ENCODE results near the gene NEK4.

Gene NEK4

DNA sequence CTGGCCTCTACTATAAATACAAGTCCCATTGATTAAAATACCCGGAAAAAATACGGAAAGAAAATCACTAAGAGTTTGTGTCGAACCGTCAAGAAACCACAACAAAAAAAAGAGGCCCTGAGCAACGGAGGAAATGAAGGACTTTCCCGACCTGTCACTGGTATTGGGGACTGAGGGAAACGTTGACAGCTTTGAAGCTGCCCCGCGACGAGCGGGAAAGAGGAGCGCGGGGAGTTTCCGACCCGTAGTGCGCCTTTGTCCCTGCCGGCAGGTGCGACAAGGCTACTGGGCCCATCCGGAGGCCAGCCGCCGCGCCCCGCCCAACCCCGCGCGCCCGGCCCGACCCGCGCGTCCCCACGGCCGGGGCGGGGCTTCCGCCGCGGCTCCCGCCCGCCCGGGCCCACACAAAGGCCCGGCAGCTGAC lies 85.4 kb downstream of the NEK4 start:
- WGBS (ENCODE audit: extremely low coverage, insufficient coverage, insufficient read length): no CpG with 5 or more reads among the region's 41 CpGs
- peak overlapping the region; percentile 98 for H3K27ac ChIP-seq (ENCODE audit: low read depth, low read length)
- H3K9ac ChIP-seq (ENCODE audit: low read length): peak overlapping the region; percentile 96

DNA sequence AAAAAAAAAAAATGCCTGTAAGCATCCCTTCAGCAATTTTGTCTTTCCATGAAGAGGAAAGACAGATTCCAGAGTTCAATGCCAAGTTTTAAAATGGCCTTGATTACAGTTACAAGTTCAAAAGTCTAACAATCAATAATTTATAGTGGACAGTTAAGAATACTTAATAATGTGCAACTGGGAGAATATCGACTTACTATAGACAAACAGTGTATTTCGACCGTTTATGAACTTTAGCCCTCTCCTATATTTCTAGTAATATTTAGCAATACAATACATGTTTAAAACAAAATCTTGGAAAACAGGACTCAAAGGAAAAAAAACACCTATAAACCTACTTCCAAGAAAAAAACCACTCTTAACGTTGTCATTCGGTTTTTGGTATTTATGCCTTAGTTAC lies 86.6 kb downstream of the NEK4 start:
- no peak overlapping the region for H3K9ac ChIP-seq (ENCODE audit: low read length)
- no peak overlapping the region for H3K4ac ChIP-seq (ENCODE audit: low read depth, low read length)
- no CpG with 5 or more reads among the region's 5 CpGs for WGBS (ENCODE audit: extremely low coverage, insufficient coverage, insufficient read length)
- H3K4me2 ChIP-seq (ENCODE audit: low read length): no peak overlapping the region
- H3K14ac ChIP-seq (ENCODE audit: low read length): no peak overlapping the region
- H3K79me1 ChIP-seq (ENCODE audit: low read length): peaks cover 7% of the 10 kb centered on the region
- no peak overlapping the region for H2AK5ac ChIP-seq (ENCODE audit: low read length)
- DNase-seq: no peak
- no peak overlapping the region for H4K8ac ChIP-seq (ENCODE audit: low read depth, low read length)
- no peak overlapping the region for H3K4me3 ChIP-seq (ENCODE audit: low read depth, low read length)
- H3K79me2 ChIP-seq (ENCODE audit: control insufficient read depth, insufficient read depth, low read length, poor library complexity): peaks cover 15% of the 10 kb centered on the region
- H4K91ac ChIP-seq (ENCODE audit: low read depth, low read length): no peak overlapping the region
- no peak overlapping the region for H2BK120ac ChIP-seq (ENCODE audit: insufficient read depth, low read length, poor library complexity)
- H3K23ac ChIP-seq (ENCODE audit: low read length): no peak overlapping the region
- H2BK12ac ChIP-seq (ENCODE audit: low read length): no peak overlapping the region
- H3K27me3 ChIP-seq (ENCODE audit: insufficient read depth, low read length): no peaks in the 10 kb centered on the region
- peaks cover 2 to 3% of the 10 kb centered on the region in 2 experiments for H3K4me1 ChIP-seq (ENCODE audit: control insufficient read depth in 1 of 2, insufficient read depth in 2 of 2, low read length in 2 of 2)
- H3K9me3 ChIP-seq (ENCODE audit: insufficient read depth, low read depth, low read length): no peaks in the 10 kb centered on the region
- H3K36me3 ChIP-seq (ENCODE audit: control insufficient read depth in 1 of 2, insufficient read depth in 2 of 2, low read length in 2 of 2): peaks cover 13 to 23% of the 10 kb centered on the region in 2 experiments
- H4K12ac ChIP-seq (ENCODE audit: low read depth, low read length): no peak overlapping the region
- no peak overlapping the region for H3K27ac ChIP-seq (ENCODE audit: low read depth, low read length)
- H2BK5ac ChIP-seq (ENCODE audit: low read depth, low read length, poor library complexity): no peak overlapping the region
- no peak overlapping the region for H3K18ac ChIP-seq (ENCODE audit: low read length)
- H2AFZ ChIP-seq (ENCODE audit: insufficient read depth, low read length, poor library complexity): no peak overlapping the region

More for the DNA sequence above, 85.4 kb downstream of the NEK4 start:
- Histone ChIP-seq H3K27me3 (ENCODE audit: insufficient read depth, low read length) (no peaks in the 10 kb centered on the region), H2AK5ac (ENCODE audit: low read length) (no peak overlapping the region), H4K12ac (ENCODE audit: low read depth, low read length) (no peak overlapping the region), H3K9me3 (ENCODE audit: insufficient read depth, low read depth, low read length) (no peaks in the 10 kb centered on the region), H2BK12ac (ENCODE audit: low read length) (no peak overlapping the region), H2AFZ (ENCODE audit: insufficient read depth, low read length, poor library complexity) (peak overlapping the region; percentile 95), H3K79me2 (ENCODE audit: control insufficient read depth, insufficient read depth, low read length, poor library complexity) (peaks cover 15% of the 10 kb centered on the region), H3K23ac (ENCODE audit: low read length) (no peak overlapping the region), H3K36me3 (ENCODE audit: control insufficient read depth in 1 of 2, insufficient read depth in 2 of 2, low read length in 2 of 2) (peaks cover 14 to 24% of the 10 kb centered on the region in 2 experiments), H4K91ac (ENCODE audit: low read depth, low read length) (peak overlapping the region; percentile 99), H3K79me1 (ENCODE audit: low read length) (peaks cover 7% of the 10 kb centered on the region), H3K4me3 (ENCODE audit: low read depth, low read length) (peak overlapping the region; percentile 92), H3K4me1 (ENCODE audit: control insufficient read depth in 1 of 2, insufficient read depth in 2 of 2, low read length in 2 of 2) (peaks cover 2 to 3% of the 10 kb centered on the region in 2 experiments), H3K14ac (ENCODE audit: low read length) (peak overlapping the region; percentile 96), H3K18ac (ENCODE audit: low read length) (no peak overlapping the region), H3K4ac (ENCODE audit: low read depth, low read length) (peak overlapping the region; percentile 82), H3K4me2 (ENCODE audit: low read length) (peak overlapping the region; percentile 76), H2BK120ac (ENCODE audit: insufficient read depth, low read length, poor library complexity) (peak overlapping the region; percentile 93), H4K8ac (ENCODE audit: low read depth, low read length) (peak overlapping the region; percentile 100), H2BK5ac (ENCODE audit: low read depth, low read length, poor library complexity) (peak overlapping the region; percentile 96)
- DNase-seq: peak; percentile 88 to 90

DNA sequence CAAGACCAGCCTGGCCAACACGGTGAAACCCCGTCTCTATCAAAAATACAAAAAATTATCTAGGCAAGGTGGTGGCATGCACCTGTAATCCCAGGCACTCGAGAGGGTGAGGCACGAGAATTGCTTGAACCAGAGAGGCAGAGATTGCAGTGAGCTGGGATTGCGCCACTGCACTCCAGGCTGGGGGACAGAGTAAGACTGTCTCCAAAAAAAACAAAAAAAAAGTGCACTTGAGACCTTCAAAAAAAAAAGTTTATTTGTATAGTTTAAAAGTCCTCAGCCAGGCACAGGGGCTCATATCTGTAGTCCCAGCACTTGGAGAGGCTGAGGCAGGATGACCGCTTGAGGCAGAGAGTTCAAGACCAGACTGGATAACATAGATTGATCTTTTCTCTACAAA lies 87.1 kb downstream of the NEK4 start:
- no peak overlapping the region for H3K4me2 ChIP-seq (ENCODE audit: low read length)
- no CpG with 5 or more reads among the region's 6 CpGs for WGBS (ENCODE audit: extremely low coverage, insufficient coverage, insufficient read length)
- no peak overlapping the region for H4K8ac ChIP-seq (ENCODE audit: low read depth, low read length)
- H3K79me2 ChIP-seq (ENCODE audit: control insufficient read depth, insufficient read depth, low read length, poor library complexity): peaks cover 15% of the 10 kb centered on the region
- no peak overlapping the region for H2AK5ac ChIP-seq (ENCODE audit: low read length)
- H2BK5ac ChIP-seq (ENCODE audit: low read depth, low read length, poor library complexity): no peak overlapping the region
- DNase-seq: no peak
- no peak overlapping the region for H3K4me3 ChIP-seq (ENCODE audit: low read depth, low read length)
- no peak overlapping the region for H3K14ac ChIP-seq (ENCODE audit: low read length)
- H2AFZ ChIP-seq (ENCODE audit: insufficient read depth, low read length, poor library complexity): no peak overlapping the region
- H3K79me1 ChIP-seq (ENCODE audit: low read length): peaks cover 7% of the 10 kb centered on the region
- H4K12ac ChIP-seq (ENCODE audit: low read depth, low read length): no peak overlapping the region
- H3K27ac ChIP-seq (ENCODE audit: low read depth, low read length): no peak overlapping the region
- H2BK12ac ChIP-seq (ENCODE audit: low read length): no peak overlapping the region
- H3K9ac ChIP-seq (ENCODE audit: low read length): no peak overlapping the region
- H3K4me1 ChIP-seq (ENCODE audit: control insufficient read depth in 1 of 2, insufficient read depth in 2 of 2, low read length in 2 of 2): peaks cover 2 to 3% of the 10 kb centered on the region in 2 experiments
- H3K4ac ChIP-seq (ENCODE audit: low read depth, low read length): peak overlapping the region; percentile 68
- no peak overlapping the region for H3K18ac ChIP-seq (ENCODE audit: low read length)
- H4K91ac ChIP-seq (ENCODE audit: low read depth, low read length): no peak overlapping the region
- peaks cover 13 to 20% of the 10 kb centered on the region in 2 experiments for H3K36me3 ChIP-seq (ENCODE audit: control insufficient read depth in 1 of 2, insufficient read depth in 2 of 2, low read length in 2 of 2)
- H3K23ac ChIP-seq (ENCODE audit: low read length): no peak overlapping the region
- no peak overlapping the region for H2BK120ac ChIP-seq (ENCODE audit: insufficient read depth, low read length, poor library complexity)
- no peaks in the 10 kb centered on the region for H3K9me3 ChIP-seq (ENCODE audit: insufficient read depth, low read depth, low read length)
- no peaks in the 10 kb centered on the region for H3K27me3 ChIP-seq (ENCODE audit: insufficient read depth, low read length)

DNA sequence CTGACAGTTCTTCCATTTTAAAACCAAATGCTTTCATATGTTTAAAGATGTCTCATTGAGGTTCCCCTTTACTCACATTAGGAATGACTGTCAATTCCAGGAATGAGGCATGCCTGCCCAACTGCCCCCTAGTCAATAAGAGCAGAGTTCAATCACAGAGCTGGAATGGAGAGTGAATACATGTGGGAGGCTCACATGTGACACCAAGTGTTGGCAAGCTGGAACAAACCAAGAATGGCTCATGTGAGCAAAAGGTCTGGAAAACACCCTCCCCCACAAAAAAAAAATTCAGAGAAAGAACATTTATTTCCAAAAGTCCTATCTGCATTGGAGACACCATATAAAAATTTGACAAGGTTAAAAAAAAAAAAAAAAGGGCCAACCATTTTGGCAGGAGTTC lies 88.7 kb downstream of the NEK4 start:
- Histone ChIP-seq H3K79me2 (ENCODE audit: control insufficient read depth, insufficient read depth, low read length, poor library complexity) (peaks cover 13% of the 10 kb centered on the region), H3K4me2 (ENCODE audit: low read length) (no peak overlapping the region), H4K8ac (ENCODE audit: low read depth, low read length) (no peak overlapping the region), H2AK5ac (ENCODE audit: low read length) (no peak overlapping the region), H3K4me3 (ENCODE audit: low read depth, low read length) (no peak overlapping the region), H3K9me3 (ENCODE audit: insufficient read depth, low read depth, low read length) (no peaks in the 10 kb centered on the region), H2BK12ac (ENCODE audit: low read length) (no peak overlapping the region), H3K18ac (ENCODE audit: low read length) (no peak overlapping the region), H3K27me3 (ENCODE audit: insufficient read depth, low read length) (no peaks in the 10 kb centered on the region), H2AFZ (ENCODE audit: insufficient read depth, low read length, poor library complexity) (no peak overlapping the region), H4K12ac (ENCODE audit: low read depth, low read length) (no peak overlapping the region), H4K91ac (ENCODE audit: low read depth, low read length) (no peak overlapping the region), H3K9ac (ENCODE audit: low read length) (no peak overlapping the region), H3K27ac (ENCODE audit: low read depth, low read length) (no peak overlapping the region), H3K36me3 (ENCODE audit: control insufficient read depth in 1 of 2, insufficient read depth in 2 of 2, low read length in 2 of 2) (peaks cover 15 to 20% of the 10 kb centered on the region in 2 experiments), H2BK120ac (ENCODE audit: insufficient read depth, low read length, poor library complexity) (no peak overlapping the region), H3K4ac (ENCODE audit: low read depth, low read length) (no peak overlapping the region), H3K79me1 (ENCODE audit: low read length) (peaks cover 7% of the 10 kb centered on the region), H3K23ac (ENCODE audit: low read length) (no peak overlapping the region), H3K14ac (ENCODE audit: low read length) (no peak overlapping the region), H2BK5ac (ENCODE audit: low read depth, low read length, poor library complexity) (no peak overlapping the region), H3K4me1 (ENCODE audit: control insufficient read depth in 1 of 2, insufficient read depth in 2 of 2, low read length in 2 of 2) (peaks cover 2 to 3% of the 10 kb centered on the region in 2 experiments)
- DNase-seq: peak; percentile 29 to 45
